NCI-H1436 treated with DMSO at 0.1 percent for 48 hours (cell line): ENCODE data around the gene CMSS1.

Experiments
- DNase-seq: peaks from one replicate; lab custom pipeline; 2025; lab: John Stamatoyannopoulos, UW

Gene CMSS1

GRCh38 chr3:100057716-100058575 lies 240.3 kb downstream of the CMSS1 start:
- DNase-seq, result no peak

DNA sequence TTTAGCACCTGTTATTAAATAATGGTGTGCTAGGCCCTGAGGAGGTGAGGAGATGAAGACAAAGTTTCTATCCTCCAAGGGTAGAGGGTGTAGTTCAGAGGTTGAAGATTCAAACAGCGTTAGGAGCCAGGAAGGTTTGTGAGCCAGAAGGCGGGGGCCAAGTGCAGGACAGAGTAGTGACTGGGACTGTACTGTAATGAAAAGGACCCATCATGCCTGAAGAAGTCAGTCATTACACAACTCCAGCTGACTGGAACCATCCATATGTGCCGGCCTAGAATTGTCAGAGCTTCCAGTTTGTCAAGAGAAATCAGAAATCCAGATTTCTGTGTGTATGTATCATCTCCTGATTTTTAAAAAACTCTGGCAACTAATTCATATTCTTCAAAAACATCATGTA lies 241.8 kb downstream of the CMSS1 start:
- no peak for DNase-seq

GRCh38 chr3:100060685-100061484 lies 243.2 kb downstream of the CMSS1 start:
- DNase-seq, result no peak

DNA sequence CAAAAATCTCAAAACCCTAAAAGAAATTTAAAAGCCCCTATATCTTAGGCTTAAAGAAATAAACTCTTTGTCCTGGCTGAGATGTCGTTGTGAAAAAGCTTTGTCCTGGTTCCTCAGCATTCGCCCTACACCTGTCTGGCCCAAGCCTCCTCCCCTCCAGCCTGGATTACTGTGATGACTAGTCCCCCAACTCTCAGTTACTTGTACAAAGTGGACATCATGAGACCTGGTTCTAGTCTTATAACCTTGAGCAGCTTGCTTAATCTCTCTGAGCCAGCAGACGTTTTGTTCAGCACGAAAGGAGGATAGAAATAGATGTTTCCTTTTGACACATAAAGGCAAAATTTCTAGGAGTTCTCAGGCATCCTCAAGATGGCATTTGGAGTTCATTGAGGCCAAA lies 245.0 kb downstream of the CMSS1 start:
- DNase-seq, result no peak

GRCh38 chr3:100063929-100064461 lies 246.3 kb downstream of the CMSS1 start:
- DNase-seq, result no peak

- DNase-seq, result no peak
Observed at GRCh38 chr3:100067589-100067988, 249.9 kb downstream of the CMSS1 start.

GRCh38 chr3:100068826-100069225 lies 251.2 kb downstream of the CMSS1 start:
- DNase-seq, result peak; percentile 21

- DNase-seq, result no peak
Observed at GRCh38 chr3:100069472-100069871, 251.8 kb downstream of the CMSS1 start.

- no peak for DNase-seq
Observed at GRCh38 chr3:100072326-100073048, 254.8 kb downstream of the CMSS1 start.

DNA sequence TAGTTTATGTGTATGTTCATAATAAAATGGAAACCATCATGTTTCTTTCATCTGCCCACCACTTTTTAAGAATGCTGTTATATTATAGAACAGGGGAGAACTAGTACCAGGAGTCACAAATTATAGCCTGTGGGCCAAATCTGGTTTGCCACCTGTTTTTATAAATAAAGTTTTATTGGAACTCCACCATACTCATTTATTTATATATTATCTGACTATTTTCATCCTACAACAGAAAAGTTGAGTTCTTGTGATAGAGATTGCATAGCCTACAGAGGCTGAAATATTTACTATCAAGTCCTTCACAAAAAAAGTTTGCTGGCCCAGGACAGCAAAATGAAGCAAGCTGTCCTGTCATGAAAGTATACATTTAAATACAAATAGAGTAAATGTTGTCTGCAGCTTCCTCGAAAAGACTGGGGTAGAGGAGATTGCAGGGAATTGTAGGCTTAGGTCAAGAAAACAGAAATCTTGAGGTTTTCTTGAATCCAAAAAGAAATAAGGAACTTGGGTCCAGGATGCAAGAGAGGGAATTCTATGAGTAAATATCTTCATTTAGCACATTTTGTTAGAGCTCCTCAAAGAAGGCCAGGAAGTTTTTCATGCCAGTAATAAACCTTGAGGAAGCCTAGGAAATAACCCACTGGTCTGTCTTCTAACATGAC lies 255.5 kb downstream of the CMSS1 start:
- DNase-seq, result no peak

GRCh38 chr3:100073714-100074307 lies 256.1 kb downstream of the CMSS1 start:
- no peak for DNase-seq

DNA sequence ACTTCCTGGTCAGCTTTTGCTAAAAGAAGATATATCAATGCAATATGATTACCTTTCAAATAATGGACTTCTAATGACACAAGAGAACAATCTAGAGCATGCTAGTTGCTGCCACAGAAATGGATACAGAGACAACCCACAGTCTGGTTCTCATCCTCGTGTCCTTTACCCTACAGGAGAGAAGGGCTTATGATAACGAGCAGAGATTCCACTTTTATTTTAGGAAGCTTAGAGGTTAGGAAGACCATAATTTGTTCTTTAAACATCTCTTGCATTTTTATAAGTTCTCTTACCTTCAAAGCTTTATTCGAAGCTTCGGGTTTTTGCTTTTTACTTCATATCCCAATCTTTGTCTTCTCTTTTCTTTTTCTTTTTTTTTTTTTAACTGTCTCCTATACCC lies 257.5 kb downstream of the CMSS1 start:
- DNase-seq, result no peak

DNA sequence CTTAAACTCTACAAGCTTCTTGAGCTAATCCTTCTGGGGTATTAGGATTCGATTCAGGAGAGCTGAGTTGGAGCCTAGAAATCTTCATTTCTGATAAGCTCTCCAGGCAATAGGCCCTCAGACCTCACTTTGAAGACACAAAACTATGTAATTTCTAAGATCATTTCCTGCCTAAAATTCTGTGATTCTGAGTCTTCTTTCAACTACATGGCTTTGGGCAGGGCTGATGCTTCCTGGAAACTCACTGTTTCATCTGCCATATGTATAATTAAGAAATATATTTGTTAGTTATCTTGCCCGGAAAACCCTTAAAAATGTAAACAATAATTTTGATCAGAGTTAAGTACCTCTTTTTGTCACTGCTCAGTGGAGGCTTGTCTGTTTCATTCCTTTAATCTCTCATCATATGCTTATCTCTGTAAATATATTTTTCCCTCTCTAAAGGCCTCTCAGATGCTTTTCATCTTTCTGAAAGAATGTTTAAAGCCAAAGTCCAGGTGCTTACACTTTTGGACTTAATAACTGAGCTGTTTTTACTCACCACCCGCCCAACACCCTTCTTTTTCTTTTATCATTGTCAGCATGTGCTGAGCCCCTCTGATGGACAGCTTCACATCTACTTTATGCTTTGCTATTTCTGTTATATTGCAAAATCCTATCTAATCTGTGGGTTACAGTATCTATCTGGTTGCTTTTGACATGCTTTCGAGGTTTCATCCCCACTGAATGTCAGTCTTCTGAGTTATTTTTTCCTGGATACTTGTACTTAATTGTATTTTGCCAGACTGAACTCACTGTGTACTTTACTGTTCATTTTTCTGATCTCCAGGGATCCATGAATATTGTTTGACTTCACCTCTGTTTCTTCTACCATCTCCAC lies 258.4 kb downstream of the CMSS1 start:
- DNase-seq, result no peak

DNA sequence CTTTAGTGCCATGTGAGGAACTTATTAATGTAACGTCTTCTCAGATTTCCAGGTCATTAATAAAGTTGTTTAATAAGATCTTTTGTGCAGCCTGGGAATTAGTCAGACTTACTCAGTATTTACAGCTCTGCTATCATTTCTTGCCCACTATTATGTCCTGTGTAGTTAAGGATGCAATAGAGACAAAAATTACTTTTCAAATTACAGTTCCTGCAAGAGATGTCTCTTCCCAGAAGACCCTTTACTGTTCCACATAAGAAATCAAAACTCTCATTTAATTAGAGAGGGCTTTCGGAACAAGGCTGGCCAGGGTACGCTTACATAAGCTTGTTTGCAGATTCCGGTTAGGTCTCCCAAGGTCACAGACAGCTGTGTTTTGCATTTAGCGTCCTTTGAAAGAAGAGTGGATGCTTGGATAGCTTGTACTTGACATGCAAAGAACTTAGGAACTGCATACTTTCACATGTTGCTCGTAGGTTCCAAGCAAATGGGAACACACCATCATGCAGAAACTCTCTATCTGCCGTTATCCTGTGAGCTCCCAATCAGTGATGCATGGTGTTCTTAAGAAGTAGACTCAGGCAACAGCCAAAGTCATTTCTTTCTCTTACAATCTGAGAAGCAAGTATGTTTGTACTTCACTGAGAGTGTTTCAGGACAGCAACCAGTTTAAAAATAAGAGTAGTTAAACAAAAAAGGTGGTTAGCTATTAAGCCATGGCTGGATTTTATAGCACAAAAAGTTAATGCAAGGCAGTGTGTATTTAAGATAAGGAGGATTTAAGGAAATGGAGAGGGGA lies 259.3 kb downstream of the CMSS1 start:
- DNase-seq, result no peak

DNA sequence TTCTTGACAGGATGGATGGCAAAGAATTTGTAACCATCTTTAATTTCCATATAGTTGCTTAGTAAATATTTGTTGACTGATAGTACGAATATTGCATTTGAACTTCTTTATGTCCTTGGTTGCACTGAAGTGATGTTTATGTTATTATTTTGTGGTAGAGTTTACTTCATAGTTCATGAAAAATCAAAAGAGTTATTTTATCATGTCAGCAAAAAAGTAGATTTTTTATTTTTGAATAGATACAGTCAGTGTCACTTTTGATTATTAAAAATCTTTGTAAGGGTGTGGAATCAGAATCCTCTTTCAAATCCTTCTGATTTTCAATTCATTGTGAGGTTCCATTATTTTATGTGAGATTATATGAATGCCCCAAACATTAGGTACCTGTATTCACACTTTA lies 261.7 kb downstream of the CMSS1 start:
- no peak for DNase-seq

DNA sequence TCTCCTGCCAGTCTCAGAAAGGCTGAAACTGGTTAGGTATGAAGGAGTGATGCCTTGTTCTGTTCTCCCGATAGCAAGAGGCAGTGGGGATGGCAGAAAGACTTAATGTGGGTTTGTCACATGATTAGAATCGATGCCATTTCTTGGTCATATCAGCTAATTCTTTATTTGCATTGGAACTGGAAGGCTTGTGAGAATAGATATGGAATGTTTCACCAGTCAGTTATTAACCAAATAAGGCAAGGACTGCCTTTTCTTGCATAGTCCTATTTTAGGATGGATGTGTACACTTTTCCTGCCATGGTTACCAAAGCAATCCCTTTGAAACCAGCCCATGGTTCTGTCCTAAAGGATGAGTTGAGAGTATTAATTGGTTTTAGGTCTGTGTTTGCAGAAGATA lies 262.9 kb downstream of the CMSS1 start:
- DNase-seq, result no peak

DNA sequence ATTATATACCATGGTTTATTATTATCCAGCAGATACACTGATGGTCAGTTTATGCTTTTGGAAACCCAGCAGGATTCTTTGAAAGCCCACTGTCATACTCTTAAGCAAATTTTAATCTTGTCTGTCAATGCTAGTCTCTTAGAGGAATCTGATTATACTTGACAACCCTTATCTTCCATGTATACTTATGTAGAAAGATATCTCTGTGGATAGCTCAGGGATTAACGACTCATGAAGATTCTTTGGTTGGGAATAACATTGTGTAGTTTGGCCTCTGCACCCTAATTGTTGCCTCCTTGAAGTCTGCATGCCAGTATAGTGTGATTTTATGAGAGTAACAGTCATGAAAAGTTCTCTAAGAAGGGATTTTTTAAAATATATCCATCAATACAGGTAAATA lies 263.6 kb downstream of the CMSS1 start:
- no peak for DNase-seq

DNA sequence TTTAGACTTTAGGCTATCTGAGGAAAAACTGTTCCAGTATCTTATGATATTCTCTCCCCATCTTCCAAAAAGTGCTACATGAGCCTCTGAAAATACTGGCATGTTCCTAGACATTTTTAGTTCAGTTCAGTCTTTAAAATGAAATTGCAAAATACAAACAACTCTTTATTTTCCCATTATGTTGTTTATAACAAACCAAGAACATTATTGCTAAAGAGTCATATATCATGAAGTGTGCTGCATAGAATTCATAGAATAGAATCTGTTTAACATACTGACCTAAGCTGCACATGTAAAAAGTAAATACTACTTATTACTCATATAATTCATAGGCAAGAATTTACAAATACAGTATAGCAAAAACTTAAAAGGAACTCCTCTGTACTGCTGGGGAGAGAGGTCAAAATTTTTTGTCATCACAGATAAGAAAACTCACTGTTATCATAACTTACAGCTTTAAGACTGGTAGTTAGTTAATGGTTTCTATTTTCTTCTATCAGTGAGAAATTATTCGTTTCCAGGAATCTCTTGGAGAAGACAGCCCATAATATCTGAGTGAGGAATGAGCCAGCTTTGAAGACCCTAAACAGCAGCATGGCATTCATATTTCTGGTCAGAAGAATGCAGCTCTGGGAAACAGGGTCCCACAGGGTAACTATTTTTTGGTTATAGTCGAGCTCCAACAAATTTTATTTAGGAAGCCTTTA lies 264.5 kb downstream of the CMSS1 start:
- no peak for DNase-seq

GRCh38 chr3:100082714-100083113 lies 265.1 kb downstream of the CMSS1 start:
- no peak for DNase-seq
